ENCODE results near the gene CDSN. TPM values are rescaled to one million over a fixed set of nuclear protein-coding genes. Genes with fewer than 3 reads are reported as not detected.

Gene CDSN
- total and polyA plus RNA-seq, 2 of the 8 experiments (the other 6 are each of a cell fraction or from before 2014, with no cell fraction given): not detected

- Histone ChIP-seq H4K20me1 (replicated peaks in 1 of 2; ENCODE audit: control insufficient read depth in 1 of 2, insufficient read depth in 2 of 2, low read length in 2 of 2) (no peaks in the 10 kb centered on the region), H3K23ac (ENCODE audit: insufficient read length) (no peak overlapping the region), H3K56ac (replicated peaks; ENCODE audit: insufficient read length, low read depth, low read length) (no peak overlapping the region), H4K91ac (replicated peaks; ENCODE audit: insufficient read length, low read length) (no peak overlapping the region), H3K27me3 (replicated peaks in 1 of 4; ENCODE audit: control insufficient read depth in 3 of 4, extremely low read depth in 1 of 4, insufficient read depth in 3 of 4, low read length in 3 of 4) (peaks cover 0 to 4% (median 0%) of the 10 kb centered on the region in 4 experiments; a peak in 1 of 7 replicates), H3K27ac (ENCODE audit: low read depth, low read length) (no peak overlapping the region), H3K9me3 (ENCODE audit: insufficient read depth in 2 of 2, low read depth in 1 of 2, low read length in 1 of 2) (no peaks in the 10 kb centered on the region), H3K4me3 (ENCODE audit: extremely low read depth in 1 of 4, insufficient read depth in 2 of 4, low read depth in 3 of 4, low read length in 4 of 4) (no peak overlapping the region), H2BK120ac (replicated peaks; ENCODE audit: low read depth, low read length) (no peak overlapping the region), H3K9ac (replicated peaks in 1 of 4; ENCODE audit: extremely low read depth in 1 of 4, low read depth in 3 of 4, low read length in 3 of 4) (no peak overlapping the region), H2AK5ac (ENCODE audit: low read depth, low read length) (no peak overlapping the region), H3K14ac (ENCODE audit: insufficient read length) (no peak overlapping the region), H3K79me1 (ENCODE audit: low read depth, low read length) (no peaks in the 10 kb centered on the region), H3K79me2 (ENCODE audit: control insufficient read depth in 1 of 2, insufficient read depth in 2 of 2, low read length in 2 of 2) (no peaks in the 10 kb centered on the region), H3K4me1 (replicated peaks in 1 of 4; ENCODE audit: control insufficient read depth in 3 of 4, insufficient read depth in 4 of 4, low read length in 3 of 4) (peaks cover 0 to 9% (median 6%) of the 10 kb centered on the region in 4 experiments; a peak in 5 of 7 replicates), H4K5ac (ENCODE audit: insufficient read length, low read depth, low read length) (no peak overlapping the region), H3K23me2 (ENCODE audit: low read depth, low read length) (no peaks in the 10 kb centered on the region; the same call in 1 of the 2 replicates), H3K18ac (ENCODE audit: extremely low read depth, low read length) (no peak overlapping the region), H2BK12ac (ENCODE audit: low read depth, low read length) (no peak overlapping the region), H3K36me3 (ENCODE audit: control insufficient read depth in 2 of 4, insufficient read depth in 4 of 4, low read length in 3 of 4) (no peaks in the 10 kb centered on the region), H3K4me2 (ENCODE audit: insufficient read depth in 1 of 2, low read depth in 2 of 2, low read length in 2 of 2) (no peak overlapping the region), H2BK20ac (ENCODE audit: low read length) (no peak overlapping the region), H2BK5ac (ENCODE audit: low read depth, low read length) (no peak overlapping the region), H2AFZ (ENCODE audit: low read length) (no peak overlapping the region), H3K4ac (replicated peaks; ENCODE audit: insufficient read length, low read depth, low read length) (no peak overlapping the region), H2BK15ac (ENCODE audit: low read length) (no peak overlapping the region), H4K8ac (ENCODE audit: extremely low read depth, insufficient read depth, low read length) (no peak overlapping the region; the same call in 1 of the 2 replicates)
- no peak for DNase-seq (ENCODE audit: low read depth in 1 of 2, low spot score in 2 of 2)
- ChIA-PET POLR2A (ENCODE audit: partially characterized antibody) (interaction anchor here (1.1 to 68.5 kb wide), 3 partner anchors 8 to 52 kb away, joined by 3 to 2251 read pairs (median 4); partner anchors contain the start of genes CCHCR1, POU5F1, PSORS1C2 and TCF19), CTCF (ENCODE audit: partially characterized antibody) (interaction anchor here (0.5 to 10.6 kb wide), 7 partner anchors 13 to 329 kb away, joined by 3 to 187 read pairs (median 6); no protein-coding TSS in a partner anchor)
- no peak for FAIRE-seq
- WGBS, 2 experiments (ENCODE audit: extremely low coverage in 1 of 2, insufficient coverage in 1 of 2, insufficient read length in 1 of 2, insufficient replicate concordance in 2 of 2, low coverage in 1 of 2, low lambda C conversion rate in 2 of 2, missing lambda C conversion rate in 1 of 2): 92% methylated on average over 19 of the region's 19 CpGs; no CpG with 5 or more reads in 1 of the 2 experiments
- TF ChIP-seq CREB1 (IDR thresholded peaks at IDR 0.05) (no peak), CTCF (IDR thresholded peaks at IDR 0.05; ENCODE audit: control extremely low read depth in 1 of 3, insufficient read depth in 1 of 3, low read depth in 1 of 3, low read length in 3 of 3) (no peak), SIN3A (conservative IDR thresholded peaks at IDR 0.05 in 1 of 2, IDR thresholded peaks at IDR 0.05 in 1 of 2; ENCODE audit: low read depth in 1 of 2, low read length in 2 of 2) (no peak)
Measured at GRCh38 chr6:31116661-31117385, 3.4 kb downstream of the CDSN start.

Measured in H1 (cell line).